Natural killer cell (primary cell): Measurements from ENCODE around the gene SLC12A7. TPM values are rescaled to one million over a fixed set of nuclear protein-coding genes. Genes with fewer than 3 reads are reported as not detected.
"Not testable (repeated sequence)": the region's sequence is repeated elsewhere in the genome, so short reads cannot be mapped to it uniquely, and the experiment has no call there.

ENCODE experiments used
- ATAC-seq, 3 donors: fragments of 150-1000 bp in 2 of 3; fragments of 200-7000 bp in 1 of 3; cut with Tn5 transposase; 1 replicate in 1 of 3; 2 replicates in 2 of 3; pipeline ENCODE4 v1.10.0; 2021; ENCODE audit warnings: mild to moderate bottlenecking in 2 of 3, moderate library complexity in 2 of 3
- DNase-seq, 2 donors: peaks; one replicate each; pipeline versions ENCODE4 v3.0.0 to v3.0.0-alpha.2; 2013 to 2021; ENCODE audit warnings: mixed read lengths in 1 of 2
- H3K27ac ChIP-seq: one replicate; pipeline ENCODE4 v1.5.1; 2013; ENCODE audit warnings: mild to moderate bottlenecking, low read length
- H3K27me3 ChIP-seq: one replicate; pipeline ENCODE4 v1.6.1; 2013; ENCODE audit warnings: low read length; ENCODE audit not compliant: control insufficient read depth, insufficient read depth
- H3K36me3 ChIP-seq: one replicate; pipeline ENCODE4 v1.6.1; 2013; ENCODE audit warnings: low read length; ENCODE audit not compliant: control insufficient read depth, insufficient read depth
- H3K4me1 ChIP-seq: one replicate; pipeline ENCODE4 v1.6.1; 2013; ENCODE audit warnings: low read length; ENCODE audit not compliant: control insufficient read depth, insufficient read depth
- H3K4me3 ChIP-seq: one replicate; pipeline ENCODE4 v1.5.1; 2013; ENCODE audit warnings: low read length
- H3K9me3 ChIP-seq: one replicate; pipeline ENCODE4 v1.6.1; 2013; ENCODE audit warnings: low read length; ENCODE audit not compliant: control insufficient read depth, insufficient read depth
- H3K27ac Mint-ChIP-seq, 2 donors: one replicate each; pipeline ENCODE4 v1.8.0; 2022; ENCODE audit warnings: mild to moderate bottlenecking in 2 of 2, mixed read lengths in 2 of 2, moderate library complexity in 1 of 2
- H3K27me3 Mint-ChIP-seq, 2 donors: one replicate each; pipeline ENCODE4 v1.8.0; 2022; ENCODE audit warnings: low read depth in 2 of 2, mixed read lengths in 2 of 2
- H3K36me3 Mint-ChIP-seq: one replicate; pipeline ENCODE4 v1.8.0; 2022; ENCODE audit warnings: mixed read lengths
- H3K4me1 Mint-ChIP-seq, 2 donors: one replicate each; pipeline ENCODE4 v1.8.0; 2022; ENCODE audit warnings: mixed read lengths in 2 of 2
- H3K4me3 Mint-ChIP-seq: one replicate; pipeline ENCODE4 v1.8.0; 2022; ENCODE audit warnings: mild to moderate bottlenecking, moderate library complexity, mixed read lengths
- H3K9me3 Mint-ChIP-seq, 2 donors: one replicate each; pipeline ENCODE4 v1.8.0; 2022; ENCODE audit warnings: mixed read lengths in 2 of 2
- CTCF ChIP-seq: fragments of 200-600 bp; IDR thresholded peaks from one replicate; pipeline ENCODE4 v1.8.0; 2022; ENCODE audit warnings: antibody characterized with exemption
- WGBS: methylation state at CpG from one replicate; pipeline ENCODE4 v1.1.7; 2013; ENCODE audit warnings: missing lambda C conversion rate; ENCODE audit not compliant: insufficient coverage; 5-methylcytosine and 5-hydroxymethylcytosine counted together
- intact Hi-C: fragments of 100-400 bp; cut with micrococcal nuclease; formaldehyde crosslinking; loops from one replicate; pipeline ENCODE4 v1.14.2; 2022
- total RNA-seq, 4 donors: library from RNA; stranded (reverse); fragments of 120-200 nt in 1 of 4; gene quantifications; one replicate each; pipeline versions ENCODE4 v1.2.3 to v1.2.4, GENCODE V29; 2013 to 2022

SLC12A7 gene
- total RNA-seq, 3 donors from 2014 or later (not counting 1 experiment from before 2014, with no cell fraction given), result 53.2 to 92.5 (median 81.3) TPM

GRCh38 chr5:1127959-1128785 is 16.3 kb upstream of the SLC12A7 start:
- H3K27ac ChIP-seq, result no peak overlapping the region
- H3K9me3 ChIP-seq, result no peaks in the 10 kb centered on the region
- intact Hi-C loops, result no loop called here
- no peak overlapping the region for H3K4me3 Mint-ChIP-seq
- H3K27me3 ChIP-seq, result no peaks in the 10 kb centered on the region
- peaks cover 0 to 3% of the 10 kb centered on the region in 2 donors for H3K27me3 Mint-ChIP-seq
- H3K4me1 ChIP-seq, result no peaks in the 10 kb centered on the region
- no peak overlapping the region for H3K4me3 ChIP-seq
- H3K36me3 Mint-ChIP-seq, result no peaks in the 10 kb centered on the region
- no peak for DNase-seq
- 88% methylated on average over 20 of the region's 20 CpGs for WGBS
- no peaks in the 10 kb centered on the region for H3K36me3 ChIP-seq
- ATAC-seq, result peak in 1 of 3 donors; percentile 18
- peaks cover 5% of the 10 kb centered on the region in 2 donors for H3K4me1 Mint-ChIP-seq
- H3K9me3 Mint-ChIP-seq, result no peaks in the 10 kb centered on the region
- TF ChIP-seq CTCF, result no peak
- H3K27ac Mint-ChIP-seq, result no peak overlapping the region

GRCh38 chr5:1125695-1126094 is 13.8 kb upstream of the SLC12A7 start:
- 100% methylated on average over 2 of the region's 2 CpGs for WGBS
- H3K4me1 Mint-ChIP-seq, H3K4me3 Mint-ChIP-seq, intact Hi-C loops, H3K27me3 ChIP-seq, H3K27ac ChIP-seq, H3K36me3 ChIP-seq, H3K4me1 ChIP-seq, H3K27ac Mint-ChIP-seq, H3K9me3 Mint-ChIP-seq, H3K9me3 ChIP-seq, DNase-seq, ATAC-seq, H3K27me3 Mint-ChIP-seq, H3K4me3 ChIP-seq, H3K36me3 Mint-ChIP-seq: not testable (repeated sequence)

GRCh38 chr5:1125030-1125357 is 13.1 kb upstream of the SLC12A7 start:
- peaks cover 0 to 3% of the 10 kb centered on the region in 2 donors for H3K27me3 Mint-ChIP-seq
- Histone ChIP-seq H3K4me1 (no peaks in the 10 kb centered on the region), H3K4me3 (no peak overlapping the region), H3K27me3 (no peaks in the 10 kb centered on the region), H3K9me3 (no peaks in the 10 kb centered on the region), H3K27ac (no peak overlapping the region), H3K36me3 (no peaks in the 10 kb centered on the region)
- intact Hi-C loops, result no loop called here
- H3K36me3 Mint-ChIP-seq, result no peaks in the 10 kb centered on the region
- WGBS, result 96% methylated on average over 4 of the region's 6 CpGs
- ATAC-seq, result no peak
- H3K4me1 Mint-ChIP-seq, result peaks cover 5% of the 10 kb centered on the region in 2 donors
- H3K4me3 Mint-ChIP-seq, result no peak overlapping the region
- no peak overlapping the region for H3K27ac Mint-ChIP-seq
- no peak for DNase-seq
- no peaks in the 10 kb centered on the region for H3K9me3 Mint-ChIP-seq
- TF ChIP-seq CTCF, result no peak

- Mint-ChIP-seq H3K27ac (no peak overlapping the region), H3K27me3 (peaks cover 0 to 3% of the 10 kb centered on the region in 2 donors), H3K4me3 (no peak overlapping the region), H3K4me1 (peaks cover 5% of the 10 kb centered on the region in 2 donors), H3K36me3 (no peaks in the 10 kb centered on the region), H3K9me3 (no peaks in the 10 kb centered on the region)
- DNase-seq (no peak), ATAC-seq (no peak)
- H3K27me3 ChIP-seq, result no peaks in the 10 kb centered on the region
- 88% methylated on average over 27 of the region's 27 CpGs for WGBS
- no peaks in the 10 kb centered on the region for H3K36me3 ChIP-seq
- H3K4me3 ChIP-seq, result no peak overlapping the region
- no peaks in the 10 kb centered on the region for H3K9me3 ChIP-seq
- intact Hi-C loops, result no loop called here
- no peak for TF ChIP-seq CTCF
- H3K27ac ChIP-seq, result no peak overlapping the region
- H3K4me1 ChIP-seq, result no peaks in the 10 kb centered on the region
These were observed 12.6 kb upstream of the SLC12A7 start for GRCh38 chr5:1124205-1125029.
